Lower leg skin (tissue), 3 donors: ENCODE measurements around the gene ASTL.

Source experiments
- CTCF ChIP-seq, 3 donors: fragments of 450-650 bp; IDR thresholded peaks; one replicate each; pipeline ENCODE4 v1.5.1; 2016; ENCODE audit warnings: antibody characterized with exemption in 3 of 3, mild to moderate bottlenecking in 3 of 3, moderate library complexity in 2 of 3
- POLR2A ChIP-seq, 2 donors: fragments of 450-650 bp; IDR thresholded peaks; one replicate each; pipeline ENCODE4 v1.6.1; 2016 to 2017; ENCODE audit warnings: antibody characterized with exemption in 2 of 2, mild to moderate bottlenecking in 1 of 2, moderate library complexity in 1 of 2

GRCh38 chr2:96140941-96141623 lies 2.8 kb upstream of the ASTL start:
- no peak for TF ChIP-seq CTCF (IDR thresholded peaks at IDR 0.05)
- TF ChIP-seq POLR2A (IDR thresholded peaks at IDR 0.05): no peak
